Psoas muscle (tissue), 8 donors: Measurements from ENCODE around the gene KRTAP19-7. TPM values are rescaled to one million over a fixed set of nuclear protein-coding genes. Genes with fewer than 3 reads are reported as not detected.

Experiments
- ATAC-seq, 4 donors: fragments of 200-7000 bp; cut with Tn5 transposase; one replicate each; pipeline ENCODE4 v1.9.1; 2020; ENCODE audit warnings: moderate library complexity in 3 of 4, mild to moderate bottlenecking in 2 of 4
- DNase-seq, 2 donors: peaks; one replicate each; pipeline ENCODE4 v3.0.0-alpha.2; 2020
- H3K27ac ChIP-seq: fragments of 200-600 bp; one replicate; pipeline ENCODE4 v1.8.0; 2022
- H3K27me3 ChIP-seq, 3 donors: fragments of 200-600 bp in 1 of 3; one replicate each; pipeline versions ENCODE4 v1.6.1 to v1.8.0; 2013 to 2022; ENCODE audit warnings: low read length in 2 of 3, mild to moderate bottlenecking in 2 of 3, moderate library complexity in 1 of 3; ENCODE audit not compliant: insufficient read depth in 3 of 3
- H3K36me3 ChIP-seq, 2 donors: fragments of 200-600 bp in 1 of 2; one replicate each; pipeline versions ENCODE4 v1.6.1 to v1.8.0; 2013 to 2022; ENCODE audit warnings: low read depth in 1 of 2, mild to moderate bottlenecking in 1 of 2, moderate library complexity in 1 of 2; ENCODE audit not compliant: insufficient read depth in 1 of 2
- H3K4me1 ChIP-seq: fragments of 200-600 bp; one replicate; pipeline ENCODE4 v1.8.0; 2022
- H3K4me3 ChIP-seq: fragments of 200-600 bp; one replicate; pipeline ENCODE4 v1.8.0; 2022; ENCODE audit warnings: mild to moderate bottlenecking
- H3K9me3 ChIP-seq: fragments of 200-600 bp; one replicate; pipeline ENCODE4 v1.8.0; 2022
- CTCF ChIP-seq: fragments of 200-600 bp; IDR thresholded peaks from one replicate; pipeline ENCODE4 v1.8.0; 2022; ENCODE audit warnings: antibody characterized with exemption
- WGBS, 3 donors: extraction: QIAGEN DNeasy Blood & Tissue Kit; methylation state at CpG; one replicate each; pipeline versions ENCODE4 v1.1.6 to v1.1.7; 2013; 5-methylcytosine and 5-hydroxymethylcytosine counted together
- intact Hi-C, 2 donors: fragments of 100-400 bp; cut with DNase I; formaldehyde crosslinking; loops; one replicate each; pipeline versions ENCODE4 v1.11.0 to v1.14.2; 2022
- long read RNA-seq, 2 donors: library from polyadenylated mRNA; unstranded; transcript quantifications; one replicate each; pipeline ENCODE4 v2.0.0, GENCODE V29; 2021
- polyA plus RNA-seq, 3 donors: library from polyadenylated mRNA; stranded (reverse); fragments of 200-250 nt; gene quantifications; one replicate each; pipeline ENCODE4 v1.2.3, GENCODE V29; 2013
- total RNA-seq, 4 donors: library from RNA; stranded (reverse); fragmentation: NEBNext Ultra II Directional in 2 of 4; extraction: Animal tissue kit (Norgen Biotek cat#: 25700) in 2 of 4; gene quantifications; one replicate each; pipeline versions ENCODE4 v1.2.1 to v1.2.4, GENCODE V29; 2021 to 2023
- donor health status: healthy with polysubstance abuse.
- donor health status: DM: no; HTN: no; CAD: no; lungs with moderate emphysema.
- donor health status: Bipolar disorder and iron deficiency.
- donor health status: healthy.
- donor health status: DM: yes; HTN: yes; CAD: no.
- donor health status: DM: no; HTN: no; CAD: no.
- donor health status: DM: no; HTN: no; CAD: no.
- donor health status: DM: yes; HTN: yes; CAD: no.

The KRTAP19-7 gene
- total RNA-seq, result not detected
- not detected for polyA plus RNA-seq
- long read RNA-seq, donor 1, result 0 reads
- long read RNA-seq, donor 2, result 0 reads

- no peaks in the 10 kb centered on the region for H3K36me3 ChIP-seq
- H3K4me3 ChIP-seq, result no peak within 1 kb of the TSS
- H3K9me3 ChIP-seq, result no peaks in the 10 kb centered on the region
- WGBS, 3 donors, result 54 to 77% (median 60%) methylated on average over 2 of the region's 2 CpGs
- no peaks in the 10 kb centered on the region for H3K27me3 ChIP-seq
- H3K27ac ChIP-seq, result no peak within 1 kb of the TSS
- H3K4me1 ChIP-seq, result no peaks in the 10 kb centered on the region
- ATAC-seq, result no peak
- intact Hi-C loops, result no loop called here
- no peak for DNase-seq
- TF ChIP-seq CTCF, result no peak
These were observed at the start of gene KRTAP19-7 for GRCh38 chr21:30561264-30561895. Gene KRTAP19-7 (minus strand): TSS chr21:30561314. CDS start chr21:30561289, 25 bp downstream.

- WGBS, 3 donors, result 83 to 87% (median 86%) methylated on average over 2 of the region's 2 CpGs
- H3K27me3 ChIP-seq, result no peaks in the 10 kb centered on the region
- intact Hi-C loops, result no loop called here
- TF ChIP-seq CTCF, result no peak
- DNase-seq (no peak), ATAC-seq (no peak)
- no peak overlapping the region for H3K27ac ChIP-seq
- H3K9me3 ChIP-seq, result no peaks in the 10 kb centered on the region
- H3K4me1 ChIP-seq, result no peaks in the 10 kb centered on the region
- H3K4me3 ChIP-seq, result no peak overlapping the region
- no peaks in the 10 kb centered on the region for H3K36me3 ChIP-seq
These were observed 44.9 kb upstream of the KRTAP19-7 start for GRCh38 chr21:30605968-30606367.

- no peak for ATAC-seq
- no peak within 1 kb of the TSS for H3K4me3 ChIP-seq
- intact Hi-C loops, result no loop called here
- no peaks in the 10 kb centered on the region for H3K4me1 ChIP-seq
- 50 to 91% (median 50%) methylated on average over 1 of the region's 1 CpG for WGBS, 3 donors
- H3K27ac ChIP-seq, result no peak within 1 kb of the TSS
- no peaks in the 10 kb centered on the region for H3K36me3 ChIP-seq
- no peak for DNase-seq
- H3K27me3 ChIP-seq, result no peaks in the 10 kb centered on the region
- no peak for TF ChIP-seq CTCF
- H3K9me3 ChIP-seq, result no peaks in the 10 kb centered on the region
These were observed 39.7 kb upstream of the KRTAP19-7 start, which contains the start of gene KRTAP22-1 for GRCh38 chr21:30600787-30601186. Gene KRTAP22-1 (plus strand): TSS chr21:30601087.

- intact Hi-C loops, result no loop called here
- Histone ChIP-seq H3K27ac (no peak within 1 kb of the TSS), H3K36me3 (no peaks in the 10 kb centered on the region), H3K4me1 (no peaks in the 10 kb centered on the region), H3K9me3 (no peaks in the 10 kb centered on the region), H3K27me3 (no peaks in the 10 kb centered on the region), H3K4me3 (no peak within 1 kb of the TSS)
- ATAC-seq, result no peak
- no peak for DNase-seq
- TF ChIP-seq CTCF, result no peak
- 93 to 95% (median 95%) methylated on average over 6 of the region's 6 CpGs for WGBS, 3 donors
These were observed 37.7 kb upstream of the KRTAP19-7 start, which contains the start of gene KRTAP6-2 for GRCh38 chr21:30598802-30599201. Gene KRTAP6-2 (minus strand): TSS chr21:30598902. CDS start chr21:30598874, 28 bp downstream.

GRCh38 chr21:30592140-30592539 lies 31.0 kb upstream of the KRTAP19-7 start, which contains the start of gene KRTAP6-3:
Gene KRTAP6-3 (plus strand): TSS chr21:30592440. CDS start chr21:30592446, 6 bp downstream.
- Histone ChIP-seq H3K4me1 (no peaks in the 10 kb centered on the region), H3K9me3 (no peaks in the 10 kb centered on the region), H3K27me3 (no peaks in the 10 kb centered on the region), H3K36me3 (no peaks in the 10 kb centered on the region), H3K4me3 (no peak within 1 kb of the TSS), H3K27ac (no peak within 1 kb of the TSS)
- intact Hi-C loops, result no loop called here
- DNase-seq (no peak), ATAC-seq (no peak)
- no peak for TF ChIP-seq CTCF
- 86 to 94% (median 91%) methylated on average over 4 of the region's 4 CpGs for WGBS, 3 donors
